IMR-90 (cell line): ENCODE results near the gene FLVCR2.

Experiments used
- CTCF ChIP-seq: conservative IDR thresholded peaks from 2 replicates; pipeline ENCODE4 v1.5.1; 2012; ENCODE audit warnings: mild to moderate bottlenecking, low read depth, low read length, improper control_type of control experiment
- MXI1 ChIP-seq: IDR thresholded peaks from 2 replicates; pipeline ENCODE4 v1.6.1; 2012; ENCODE audit warnings: low read depth, mild to moderate bottlenecking, low read length, moderate library complexity, borderline replicate concordance
- POLR2A ChIP-seq: IDR thresholded peaks from 2 replicates; pipeline ENCODE4 v1.6.1; 2012; ENCODE audit warnings: mild to moderate bottlenecking, low read depth, low read length
- RFX5 ChIP-seq: IDR thresholded peaks from 2 replicates; pipeline ENCODE4 v1.8.0; 2012; ENCODE audit warnings: low read depth, mild to moderate bottlenecking, low read length, moderate library complexity
- USF2 ChIP-seq: fragments of 150-350 bp; IDR thresholded peaks from 2 replicates; pipeline ENCODE4 v1.6.1; 2017; ENCODE audit warnings: mild to moderate bottlenecking, antibody characterized with exemption, low read length, low read depth

- no peak for TF ChIP-seq RFX5
- TF ChIP-seq POLR2A: no peak
- no peak for TF ChIP-seq CTCF
- no peak for TF ChIP-seq USF2
- no peak for TF ChIP-seq MXI1
Observed at GRCh38 chr14:75647640-75648039, 69.2 kb downstream of the FLVCR2 start.
